GM18861 (cell line): ENCODE results near the gene SERP1.
A peak's percentile ranks its signal among the peaks of the same experiment; 100 is the strongest.

Source experiments
- ATAC-seq: cut with Tn5 transposase; IDR thresholded peaks from one replicate; pipeline ENCODE4 v1.9.1; 2021; ENCODE audit not compliant: unreplicated experiment

Gene SERP1

DNA sequence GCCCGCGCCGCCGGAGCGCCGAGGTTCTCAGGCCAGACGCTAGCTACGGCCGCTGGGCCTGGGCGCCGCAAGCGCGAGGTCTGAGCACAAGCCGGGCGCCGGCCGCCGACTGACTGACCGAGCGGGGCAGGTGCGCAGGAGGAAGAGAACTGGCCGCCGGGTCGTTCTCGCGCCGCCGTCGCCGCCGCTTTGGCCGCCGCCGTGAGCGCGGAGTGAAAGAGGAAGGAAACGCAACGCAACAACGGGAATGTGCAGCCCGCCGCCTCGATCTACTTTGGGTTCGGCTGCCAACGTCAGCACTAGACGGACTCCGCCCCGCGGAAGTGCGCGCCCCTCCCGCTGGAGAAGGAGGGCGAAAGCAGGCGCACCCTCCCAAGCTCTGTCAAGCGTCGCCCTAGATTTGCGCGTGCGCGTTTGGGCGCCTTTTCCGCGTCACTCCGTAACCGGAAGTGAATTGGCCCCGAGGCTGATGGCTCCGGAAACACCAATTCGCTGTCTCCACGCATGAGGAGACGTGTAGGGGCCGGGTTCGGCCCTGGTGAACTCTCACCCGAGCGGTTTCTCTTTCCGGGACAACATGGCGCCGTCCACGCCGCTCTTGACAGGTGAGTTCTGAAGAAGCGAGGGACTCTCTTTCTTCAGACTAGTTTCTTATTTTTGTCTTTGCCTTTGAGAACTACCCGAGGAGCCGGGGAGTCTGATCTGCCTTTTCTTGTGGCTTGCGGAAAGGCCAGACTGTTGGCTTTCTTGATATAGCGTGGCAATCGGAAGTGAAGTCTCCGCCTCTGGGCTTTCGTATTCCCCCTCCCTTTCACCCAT lies at the start of gene SERP1, which contains the start of gene EIF2A:
TSS of gene SERP1 (minus strand) at position 271 of the 819 bp plus-strand sequence. CDS start 361 bp downstream, outside the sequence.
TSS of gene EIF2A (plus strand) at position 562 of the 819 bp plus-strand sequence. CDS start at position 578, 16 bp downstream.
- ATAC-seq = peak; percentile 87

DNA sequence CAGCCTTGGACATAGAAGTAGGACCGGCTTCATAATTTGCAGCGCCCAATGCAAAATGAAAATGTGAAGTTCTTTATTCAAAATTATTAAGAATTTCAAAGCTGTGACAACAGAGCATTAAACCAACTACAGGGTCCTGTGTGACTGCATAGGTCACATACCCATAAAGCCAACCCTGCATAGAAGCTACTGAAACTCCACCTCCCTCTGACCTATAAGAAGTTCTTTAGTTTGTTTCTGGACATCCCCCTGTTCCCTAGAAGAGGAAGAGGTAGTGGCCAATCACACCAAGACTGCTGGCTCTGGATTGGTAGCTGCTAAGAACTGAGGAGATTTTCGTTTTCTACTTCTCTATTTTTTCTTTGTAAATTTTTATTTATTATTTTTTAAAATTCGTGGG lies 47.9 kb upstream of the SERP1 start:
- no peak for ATAC-seq

DNA sequence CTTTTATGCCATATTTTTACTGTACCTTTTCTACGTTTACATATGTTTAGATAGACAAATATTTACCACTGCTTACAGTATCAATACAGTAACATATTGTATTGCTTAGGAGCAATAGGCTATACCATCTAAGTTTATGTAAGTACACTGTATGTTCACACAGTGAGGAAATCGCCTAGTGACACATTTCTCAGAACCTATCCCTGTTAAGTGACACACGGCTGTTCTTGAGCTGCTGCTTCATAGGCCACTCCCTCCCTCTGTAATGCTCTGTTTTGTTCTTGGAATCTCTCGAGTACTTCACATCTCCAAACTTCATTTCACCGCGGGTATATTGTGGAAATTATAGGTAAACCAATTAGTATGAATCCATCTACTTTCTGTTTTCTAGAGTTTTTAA lies 43.5 kb upstream of the SERP1 start:
- ATAC-seq = no peak

- no peak for ATAC-seq
These were observed 41.9 kb upstream of the SERP1 start for GRCh38 chr3:150588027-150588830.

DNA sequence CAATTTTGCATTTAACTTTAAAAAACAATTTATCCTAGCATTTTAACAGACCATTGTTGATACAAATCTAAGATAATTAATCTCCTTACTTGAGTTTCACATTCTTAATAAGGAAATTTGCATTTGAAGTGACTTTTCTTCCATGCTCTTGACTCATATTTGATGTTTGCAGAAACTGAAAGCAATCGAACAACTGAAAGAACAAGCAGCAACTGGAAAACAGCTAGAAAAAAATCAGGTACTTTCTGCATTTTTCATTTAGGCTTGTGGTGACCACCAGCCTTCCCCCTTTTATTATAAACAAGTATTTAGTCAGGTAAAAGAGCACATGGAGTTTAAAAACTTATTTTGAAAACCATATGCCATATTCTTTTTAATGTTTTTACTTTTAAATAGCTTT lies 36.7 kb upstream of the SERP1 start:
- peak; percentile 52 for ATAC-seq

- no peak for ATAC-seq
These were observed 36.3 kb upstream of the SERP1 start for GRCh38 chr3:150582620-150583019.

GRCh38 chr3:150581174-150581573 lies 34.9 kb upstream of the SERP1 start:
- no peak for ATAC-seq

DNA sequence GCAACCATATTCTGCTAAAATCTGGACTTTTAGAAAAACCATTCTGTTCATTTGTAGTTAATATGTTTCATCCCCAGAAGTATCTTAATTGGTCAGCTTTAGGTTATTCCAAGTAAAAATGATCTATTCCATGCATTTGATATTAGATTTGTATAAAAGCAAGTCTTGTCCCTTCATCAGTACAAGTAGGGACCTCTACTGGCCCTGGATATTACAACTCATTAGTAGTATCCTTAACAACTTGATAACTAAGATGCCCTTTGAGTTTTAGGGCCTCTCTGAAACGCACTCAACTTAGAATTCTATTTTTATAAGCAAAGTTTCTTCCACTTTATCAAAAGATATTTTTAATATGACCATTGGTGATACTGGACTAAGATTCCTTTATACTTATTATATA lies 31.6 kb upstream of the SERP1 start:
- ATAC-seq = no peak

- ATAC-seq = no peak
These were observed 21.0 kb upstream of the SERP1 start for GRCh38 chr3:150567328-150567727.

DNA sequence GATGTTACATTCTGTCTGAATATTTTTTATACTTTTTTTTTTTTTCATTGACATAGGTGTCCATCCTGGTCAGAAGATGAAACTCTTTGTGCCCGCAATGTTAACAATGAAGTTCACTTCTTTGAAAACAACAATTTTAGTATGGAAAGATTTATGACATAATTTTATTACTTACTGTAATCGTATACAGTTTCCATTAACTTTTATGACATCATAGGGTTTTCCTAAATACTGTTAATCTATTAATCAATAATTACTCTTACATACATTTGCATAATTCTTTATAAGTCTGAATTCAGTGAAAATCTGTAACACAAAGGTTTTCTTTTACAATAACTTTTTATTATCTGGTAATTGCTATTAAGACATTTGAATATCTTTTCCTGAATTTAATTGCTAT lies 17.9 kb upstream of the SERP1 start:
- ATAC-seq = no peak

DNA sequence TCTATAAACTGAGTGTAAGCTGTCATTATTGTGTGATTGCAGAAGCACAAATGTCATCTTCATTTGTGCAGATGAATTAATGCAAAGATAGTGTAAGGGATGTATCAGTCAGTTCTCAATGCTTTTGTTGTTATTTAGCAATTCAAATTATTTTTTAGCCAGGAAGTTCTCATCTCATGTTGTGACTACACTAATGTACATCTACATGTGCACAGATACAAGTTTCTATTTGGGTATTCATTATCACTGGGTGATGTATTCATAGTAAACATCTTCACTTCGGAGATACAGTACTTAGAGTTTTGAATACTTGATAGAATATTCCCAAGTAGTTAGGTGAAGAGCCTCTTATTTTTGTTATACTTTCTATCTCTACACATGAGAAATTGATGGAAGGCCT lies 11.4 kb upstream of the SERP1 start:
- no peak for ATAC-seq

DNA sequence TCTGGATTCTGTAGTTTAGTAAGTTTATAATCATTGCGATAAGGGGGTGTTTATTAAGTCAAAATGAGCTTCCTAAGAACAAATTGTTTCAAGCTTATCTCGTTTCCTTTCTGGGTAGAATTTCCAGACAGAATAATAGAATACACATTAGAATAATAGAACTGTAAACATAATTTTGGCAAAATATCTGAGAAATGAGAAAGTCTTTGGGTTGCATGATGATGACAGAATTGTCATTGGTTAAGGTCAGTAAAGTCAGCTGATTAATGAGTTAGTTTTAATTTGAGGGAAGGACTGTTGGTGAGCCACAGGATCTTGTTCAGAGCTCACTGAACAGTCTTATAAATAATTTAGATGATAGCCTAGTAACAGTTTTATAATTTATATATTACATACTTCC lies 10.5 kb upstream of the SERP1 start:
- no peak for ATAC-seq

- no peak for ATAC-seq
These were observed 9.7 kb upstream of the SERP1 start for GRCh38 chr3:150555859-150556436.

GRCh38 chr3:150547045-150547741 lies 897 bp upstream of the SERP1 start:
- no peak for ATAC-seq

DNA sequence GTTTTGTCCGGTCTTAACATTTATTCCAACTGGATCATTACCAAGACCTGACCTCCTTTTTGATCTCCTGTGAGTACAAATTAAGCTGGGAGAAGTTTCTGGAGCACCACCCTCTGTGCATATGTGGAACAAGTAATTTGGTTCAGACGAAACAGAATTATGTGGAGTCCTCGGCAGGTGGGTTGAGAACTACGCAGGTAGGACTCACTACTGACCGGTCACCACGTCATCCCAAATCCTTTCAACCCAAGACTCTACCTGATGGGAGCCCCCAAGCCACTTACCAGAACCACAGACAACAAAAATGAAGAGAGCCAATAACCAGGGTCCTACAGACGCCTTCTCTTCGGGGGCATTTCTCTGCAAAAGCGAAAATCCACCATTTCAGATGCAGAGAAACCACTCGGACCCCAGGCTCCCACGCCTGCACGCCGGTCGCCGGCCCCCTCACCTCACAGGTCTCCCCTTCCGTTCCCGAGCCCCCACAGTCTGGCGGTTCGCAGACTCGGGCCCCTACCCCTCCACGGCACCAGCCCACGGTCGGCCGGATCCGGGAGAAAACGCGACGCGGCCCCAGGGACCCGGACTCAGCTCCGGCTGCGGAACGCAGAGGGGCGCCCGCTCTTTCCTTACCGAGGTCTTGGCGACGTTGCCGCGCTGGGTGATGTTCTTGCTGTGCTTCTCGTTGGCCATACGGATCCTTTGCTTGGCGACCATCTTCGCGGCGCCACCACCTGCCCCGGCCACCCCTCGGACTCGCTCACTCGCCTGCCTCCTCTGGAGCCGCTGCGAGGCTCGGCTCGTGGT lies 674 bp downstream of the SERP1 start:
- no peak for ATAC-seq

DNA sequence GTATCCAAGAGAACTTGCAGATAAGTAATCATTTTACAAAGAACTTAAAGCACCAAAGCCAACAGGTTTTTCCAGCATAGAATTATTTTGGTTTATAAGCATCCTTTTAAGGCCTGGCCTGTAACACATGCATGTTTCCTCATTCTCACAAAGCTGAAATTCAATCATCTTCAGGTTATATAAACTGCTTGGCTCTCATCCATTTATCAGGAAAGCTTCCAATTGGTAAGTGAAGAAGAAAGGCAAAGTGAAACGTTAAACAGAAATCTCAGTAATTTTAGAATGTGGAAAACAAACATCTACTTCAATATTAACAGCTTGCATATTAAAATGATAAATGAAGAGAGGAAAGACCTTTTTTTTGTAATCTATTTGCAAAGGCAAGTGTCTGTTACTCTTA lies 1.6 kb downstream of the SERP1 start:
- no peak for ATAC-seq

DNA sequence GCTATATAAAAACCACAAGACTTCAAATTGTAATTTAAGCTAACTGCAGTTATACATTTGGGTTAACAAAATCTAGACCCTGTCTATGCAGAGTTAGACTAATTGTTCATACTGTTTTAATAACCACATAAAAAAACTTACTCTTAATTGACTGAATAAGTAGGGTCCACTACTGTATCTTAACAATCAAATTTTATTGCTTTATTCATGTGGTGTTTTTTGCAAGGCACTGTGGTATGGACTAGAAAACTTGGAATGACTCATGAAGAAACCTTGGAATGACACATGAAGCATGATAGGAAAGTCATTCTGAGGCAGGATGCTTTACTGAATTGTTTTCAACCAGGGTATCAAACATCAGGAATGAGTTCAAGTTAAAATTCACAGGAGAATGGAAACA lies 2.3 kb downstream of the SERP1 start:
- no peak for ATAC-seq

DNA sequence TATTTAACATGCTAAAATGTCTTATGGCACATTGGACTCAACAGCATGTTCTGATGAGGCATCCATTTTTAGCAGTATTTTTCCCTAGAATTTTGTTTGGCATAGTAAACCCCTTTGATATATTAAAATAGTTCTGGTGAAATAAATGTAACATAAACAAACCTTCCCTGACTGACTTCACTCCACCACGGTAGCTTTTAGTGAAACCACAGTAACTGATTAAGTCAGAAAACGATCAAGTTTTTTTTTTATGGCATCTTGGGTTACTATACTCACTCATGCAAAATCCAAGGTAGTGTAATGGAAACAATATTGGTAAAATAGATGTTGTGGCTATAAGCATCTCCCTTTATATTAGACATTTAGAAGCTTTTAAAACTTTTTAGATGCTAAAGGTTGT lies 2.8 kb downstream of the SERP1 start:
- no peak for ATAC-seq

GRCh38 chr3:150543128-150543527 lies 3.2 kb downstream of the SERP1 start:
- no peak for ATAC-seq

DNA sequence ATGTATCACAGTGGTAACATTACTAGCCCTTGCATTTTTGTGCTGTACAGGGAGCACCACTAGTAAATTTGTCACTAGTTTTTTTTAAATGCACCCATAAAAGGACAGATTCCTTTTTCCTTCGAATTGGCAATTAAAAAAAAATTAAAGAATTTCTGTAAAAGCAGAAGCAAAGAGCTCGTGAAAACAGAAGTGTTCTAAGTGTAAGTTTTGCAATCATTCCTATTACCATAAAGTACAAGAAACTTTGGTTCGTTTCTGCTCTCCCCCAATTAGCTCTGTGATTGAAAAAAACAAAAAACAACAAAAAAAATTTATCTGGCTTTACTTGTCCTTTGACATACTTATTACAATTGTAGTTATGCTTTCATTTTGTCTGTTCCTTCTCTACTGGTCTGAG lies 5.3 kb downstream of the SERP1 start:
- ATAC-seq = no peak
